K562 (cell line): Measurements from ENCODE around the gene RCHY1. TPM values are rescaled to one million over a fixed set of nuclear protein-coding genes. Genes with fewer than 3 reads are reported as not detected.
A peak's percentile ranks its signal among the peaks of the same experiment; 100 is the strongest.

Experiments used
- ARHGAP35 ChIP-seq: fragments of 450-650 bp; IDR thresholded peaks from 2 replicates; pipeline ENCODE4 v1.6.1; 2018; ENCODE audit not compliant: partially characterized antibody
- ATF4 ChIP-seq: fragments of 450-650 bp; formaldehyde crosslinking; IDR thresholded peaks from 2 replicates; pipeline ENCODE4 v1.4.0; 2022; ENCODE audit warnings: mild to moderate bottlenecking, moderate library complexity
- BHLHE40 ChIP-seq: IDR thresholded peaks from 2 replicates; pipeline ENCODE4 v1.6.1; 2011; ENCODE audit warnings: low read length, improper control_type of control experiment
- KLF16 ChIP-seq: IDR thresholded peaks from 2 replicates; pipeline ENCODE4 v1.6.1; 2016; ENCODE audit warnings: antibody characterized with exemption
- MYNN ChIP-seq, 2 experiments: sonication (generic); formaldehyde crosslinking in 1 of 2; IDR thresholded peaks; 2 replicates each; pipeline versions ENCODE4 v1.5.0 to v1.6.1; 2016 to 2020; ENCODE audit warnings: antibody characterized with exemption in 1 of 2, missing genetic modification reagents in 1 of 2
- NFE2 ChIP-seq: IDR thresholded peaks from 2 replicates; pipeline ENCODE4 v1.6.1; 2014; ENCODE audit warnings: antibody characterized with exemption, low read depth
- RUNX1 ChIP-seq: sonication (generic); IDR thresholded peaks from 2 replicates; pipeline ENCODE4 v1.6.1; 2016; ENCODE audit warnings: antibody characterized with exemption, low read depth
- SAP30 ChIP-seq: fragments of 200-600 bp; sonication (generic); IDR thresholded peaks from 2 replicates; pipeline ENCODE4 v1.6.1; 2012; ENCODE audit warnings: borderline replicate concordance, low read depth, mild to moderate bottlenecking, moderate library complexity, low read length, control low read depth, inconsistent platforms; ENCODE audit not compliant: insufficient read depth, poor library complexity, severe bottlenecking
- SFPQ ChIP-seq: fragments of 200-400 bp; formaldehyde crosslinking; IDR thresholded peaks from 2 replicates; pipeline ENCODE4 v1.6.1; 2017; ENCODE audit warnings: mild to moderate bottlenecking, low read depth, low read length, moderate library complexity
- SMC3 ChIP-seq: conservative IDR thresholded peaks from 2 replicates; pipeline ENCODE4 v1.6.1; 2011; ENCODE audit warnings: low read depth, low read length, improper control_type of control experiment; ENCODE audit not compliant: insufficient read depth
- SRSF9 ChIP-seq: fragments of 200-400 bp; formaldehyde crosslinking; IDR thresholded peaks from 2 replicates; pipeline ENCODE4 v1.6.1; 2017; ENCODE audit warnings: low read depth, low read length, borderline replicate concordance
- YY1 ChIP-seq, 3 experiments: IDR thresholded peaks; 2 replicates each; pipeline ENCODE4 v1.6.1; 2011; ENCODE audit warnings: low read length in 2 of 3, mild to moderate bottlenecking in 2 of 3, moderate library complexity in 2 of 3, borderline replicate concordance in 1 of 3, control low read depth in 1 of 3, low read depth in 1 of 3; ENCODE audit not compliant: insufficient read depth in 3 of 3, insufficient replicate concordance in 2 of 3, control insufficient read depth in 1 of 3, insufficient read length in 1 of 3; ENCODE audit errors: extremely low read depth in 1 of 3
- ZNF41 ChIP-seq: fragments of 250-450 bp; sonication (Bioruptor Pico); conservative IDR thresholded peaks from 2 replicates; pipeline ENCODE4 v1.4.0; 2020; ENCODE audit warnings: mild to moderate bottlenecking
- ZNF561 ChIP-seq: fragments of 450-650 bp; formaldehyde crosslinking; conservative IDR thresholded peaks from 2 replicates; pipeline ENCODE4 v1.4.0; 2020; ENCODE audit warnings: mild to moderate bottlenecking, moderate library complexity
- polyA plus RNA-seq, 8 experiments: library from polyadenylated mRNA; depleted of rRNA in 4 of 8; stranded (reverse) in 5 of 8; unstranded in 3 of 8; fragments of >200 nt; fragmentation: Nextera tagmentation in 2 of 8; fragmentation: Illumina TruSeq in 1 of 8; extraction: Ambion mirVana in 2 of 8; extraction: Trizol in 1 of 8; gene quantifications; 2 replicates each; pipeline versions ENCODE4 v1.2.1 to v1.2.3, GENCODE V29; 2011 to 2014; ENCODE audit warnings: inconsistent platforms in 1 of 8, missing spikeins in 1 of 8
- total RNA-seq, 7 experiments: library from RNA; depleted of rRNA in 6 of 7; stranded (reverse); fragments of >200 nt in 6 of 7; fragmentation: Illumina TruSeq in 2 of 7; extraction: Trizol in 2 of 7; gene quantifications; 2 replicates each; pipeline versions ENCODE4 v1.2.1 to v1.2.3, GENCODE V29; 2011 to 2021; ENCODE audit warnings: low replicate concordance in 1 of 7

The RCHY1 gene
- total and polyA plus RNA-seq, 9 of the 15 experiments (the other 6 are each of a cell fraction or from before 2014, with no cell fraction given) = 27.3 to 85.1 (median 45.9) TPM

GRCh38 chr4:75514131-75514948, at the start of gene RCHY1, which contains the start of gene THAP6 (continued):
- peak; percentile 24; the same call in 1 of the 2 replicates for TF ChIP-seq SFPQ
- no peak for TF ChIP-seq KLF16
- no peak for TF ChIP-seq RUNX1
- TF ChIP-seq ATF4 (CRISPR knock-in tag) = no peak
- TF ChIP-seq ZNF41 (CRISPR knock-in tag) = no peak
- no peak for TF ChIP-seq NFE2
- TF ChIP-seq SMC3 = no peak
- TF ChIP-seq ZNF561 (CRISPR knock-in tag) = no peak
- TF ChIP-seq BHLHE40 = peak; percentile 96
- TF ChIP-seq MYNN (IDR thresholded peaks at IDR 0.05) = no peak; the same call in 1 of the 2 replicates
- TF ChIP-seq MYNN (CRISPR knock-in tag; IDR thresholded peaks at IDR 0.05) = no peak
- no peak for TF ChIP-seq SRSF9
- peak; percentile 91 to 97 (median 96) for TF ChIP-seq YY1 (IDR thresholded peaks at IDR 0.05; ENCODE audit: borderline replicate concordance in 1 of 3, control insufficient read depth in 1 of 3, extremely low read depth in 1 of 3, insufficient read depth in 3 of 3, insufficient read length in 1 of 3, insufficient replicate concordance in 2 of 3, low read depth in 1 of 3, low read length in 2 of 3)
- no peak for TF ChIP-seq ARHGAP35
- TF ChIP-seq SAP30 = no peak
